ENCODE results near the gene KIAA0753. TPM values are rescaled to one million over a fixed set of nuclear protein-coding genes. Genes with fewer than 3 reads are reported as not detected.
A peak's percentile ranks its signal among the peaks of the same experiment; 100 is the strongest.

The KIAA0753 gene
- total and polyA plus RNA-seq, 2 of the 8 experiments (the other 6 are each of a cell fraction or from before 2014, with no cell fraction given) = 5.0 to 27.1 TPM

DNA sequence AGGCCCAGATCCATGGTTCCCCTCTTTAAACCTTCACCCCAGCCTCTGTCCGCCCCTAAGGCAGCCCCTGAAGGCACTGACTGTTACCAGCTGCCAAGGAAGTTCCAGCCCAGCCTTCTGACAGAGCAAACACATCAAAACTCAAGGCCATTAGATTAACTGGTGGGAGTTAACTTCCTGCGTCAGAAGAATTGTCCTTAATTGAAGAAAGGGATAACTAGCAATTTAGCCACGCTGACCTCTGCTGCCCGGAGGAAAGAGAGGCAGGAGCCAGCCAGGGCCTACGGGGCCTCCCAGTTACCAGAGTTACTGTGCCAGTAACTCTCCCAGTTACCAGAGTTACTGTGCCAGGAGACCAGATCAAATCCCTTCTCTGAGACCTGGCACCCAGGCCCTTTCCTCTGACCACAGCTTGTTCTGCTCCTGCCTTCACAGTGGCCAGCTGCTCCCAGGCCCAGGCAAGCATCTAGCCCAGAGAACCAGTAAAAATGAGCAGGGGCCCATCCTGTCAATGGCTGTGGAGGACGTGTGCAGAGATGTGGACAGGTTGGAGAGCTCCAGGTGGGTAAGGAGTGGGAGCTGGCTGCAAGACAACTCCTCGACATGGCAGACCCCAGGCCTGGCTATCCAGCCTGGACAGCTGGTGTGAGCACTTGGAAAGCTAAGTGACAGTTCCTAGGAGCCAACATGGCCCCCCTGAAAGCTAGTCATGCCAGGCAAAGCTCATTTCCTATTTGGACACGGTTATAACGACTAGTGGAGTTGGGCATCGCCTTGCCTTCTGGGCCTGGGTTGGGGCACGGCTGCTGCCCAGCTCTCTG is 81.4 kb downstream of the KIAA0753 start:
- H3K4me3 ChIP-seq (ENCODE audit: extremely low read depth in 1 of 4, insufficient read depth in 2 of 4, low read depth in 3 of 4, low read length in 4 of 4) = no peak overlapping the region
- no peaks in the 10 kb centered on the region for H3K79me2 ChIP-seq (ENCODE audit: control insufficient read depth in 1 of 2, insufficient read depth in 2 of 2, low read length in 2 of 2)
- FAIRE-seq (no peak), DNase-seq (ENCODE audit: low read depth in 1 of 2, low spot score in 2 of 2) (no peak)
- no peak overlapping the region for H2AK5ac ChIP-seq (ENCODE audit: low read depth, low read length)
- peaks cover 0 to 5% of the 10 kb centered on the region in 2 experiments for H4K20me1 ChIP-seq (replicated peaks in 1 of 2; ENCODE audit: control insufficient read depth in 1 of 2, insufficient read depth in 2 of 2, low read length in 2 of 2)
- H3K23ac ChIP-seq (ENCODE audit: insufficient read length) = no peak overlapping the region
- H3K9ac ChIP-seq (replicated peaks in 1 of 4; ENCODE audit: extremely low read depth in 1 of 4, low read depth in 3 of 4, low read length in 3 of 4) = no peak overlapping the region
- H3K27ac ChIP-seq (ENCODE audit: low read depth, low read length) = no peak overlapping the region
- no peak overlapping the region for H4K5ac ChIP-seq (ENCODE audit: insufficient read length, low read depth, low read length)
- H2BK12ac ChIP-seq (ENCODE audit: low read depth, low read length) = peak overlapping the region; percentile 50; the same call in 1 of the 2 replicates
- peaks cover 4 to 11% (median 7%) of the 10 kb centered on the region in 4 experiments for H3K4me1 ChIP-seq (replicated peaks in 1 of 4; ENCODE audit: control insufficient read depth in 3 of 4, insufficient read depth in 4 of 4, low read length in 3 of 4)
- H3K4ac ChIP-seq (replicated peaks; ENCODE audit: insufficient read length, low read depth, low read length) = no peak overlapping the region
- H4K91ac ChIP-seq (replicated peaks; ENCODE audit: insufficient read length, low read length) = no peak overlapping the region
- CTCF ChIA-PET (ENCODE audit: partially characterized antibody) = interaction anchor here (0.6 to 1.6 kb wide), 9 partner anchors 11 to 123 kb away, joined by 3 to 8 read pairs (median 3); no protein-coding TSS in a partner anchor
- H3K27me3 ChIP-seq (replicated peaks in 1 of 4; ENCODE audit: control insufficient read depth in 3 of 4, extremely low read depth in 1 of 4, insufficient read depth in 3 of 4, low read length in 3 of 4) = peaks cover 14 to 40% (median 35%) of the 10 kb centered on the region in 4 experiments
- H3K18ac ChIP-seq (ENCODE audit: extremely low read depth, low read length) = no peak overlapping the region
- no peak overlapping the region for H2AFZ ChIP-seq (ENCODE audit: low read length)
- TF ChIP-seq, protein P1, sequence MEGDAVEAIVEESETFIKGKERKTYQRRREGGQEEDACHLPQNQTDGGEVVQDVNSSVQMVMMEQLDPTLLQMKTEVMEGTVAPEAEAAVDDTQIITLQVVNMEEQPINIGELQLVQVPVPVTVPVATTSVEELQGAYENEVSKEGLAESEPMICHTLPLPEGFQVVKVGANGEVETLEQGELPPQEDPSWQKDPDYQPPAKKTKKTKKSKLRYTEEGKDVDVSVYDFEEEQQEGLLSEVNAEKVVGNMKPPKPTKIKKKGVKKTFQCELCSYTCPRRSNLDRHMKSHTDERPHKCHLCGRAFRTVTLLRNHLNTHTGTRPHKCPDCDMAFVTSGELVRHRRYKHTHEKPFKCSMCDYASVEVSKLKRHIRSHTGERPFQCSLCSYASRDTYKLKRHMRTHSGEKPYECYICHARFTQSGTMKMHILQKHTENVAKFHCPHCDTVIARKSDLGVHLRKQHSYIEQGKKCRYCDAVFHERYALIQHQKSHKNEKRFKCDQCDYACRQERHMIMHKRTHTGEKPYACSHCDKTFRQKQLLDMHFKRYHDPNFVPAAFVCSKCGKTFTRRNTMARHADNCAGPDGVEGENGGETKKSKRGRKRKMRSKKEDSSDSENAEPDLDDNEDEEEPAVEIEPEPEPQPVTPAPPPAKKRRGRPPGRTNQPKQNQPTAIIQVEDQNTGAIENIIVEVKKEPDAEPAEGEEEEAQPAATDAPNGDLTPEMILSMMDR (IDR thresholded peaks at IDR 0.05; ENCODE audit: control extremely low read depth in 1 of 3, insufficient read depth in 1 of 3, low read depth in 1 of 3, low read length in 3 of 3) = peak in 2 of 3 experiments; percentile 22 to 29; a peak in 2 of 4 replicates
- TF ChIP-seq, protein P2, sequence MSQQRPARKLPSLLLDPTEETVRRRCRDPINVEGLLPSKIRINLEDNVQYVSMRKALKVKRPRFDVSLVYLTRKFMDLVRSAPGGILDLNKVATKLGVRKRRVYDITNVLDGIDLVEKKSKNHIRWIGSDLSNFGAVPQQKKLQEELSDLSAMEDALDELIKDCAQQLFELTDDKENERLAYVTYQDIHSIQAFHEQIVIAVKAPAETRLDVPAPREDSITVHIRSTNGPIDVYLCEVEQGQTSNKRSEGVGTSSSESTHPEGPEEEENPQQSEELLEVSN (IDR thresholded peaks at IDR 0.05) = no peak
- no peak for TF ChIP-seq POLR2AphosphoS5 (IDR thresholded peaks at IDR 0.05; ENCODE audit: low read depth, low read length)
- peak; percentile 29 to 39; a peak in 3 of 4 replicates for TF ChIP-seq RAD21 (IDR thresholded peaks at IDR 0.05 in 1 of 2, conservative IDR thresholded peaks at IDR 0.05 in 1 of 2; ENCODE audit: low read depth in 2 of 2, low read length in 2 of 2)
- no peak overlapping the region for H2BK5ac ChIP-seq (ENCODE audit: low read depth, low read length)
- no peak overlapping the region for H2BK120ac ChIP-seq (replicated peaks; ENCODE audit: low read depth, low read length)
- H3K9me3 ChIP-seq (ENCODE audit: insufficient read depth in 2 of 2, low read depth in 1 of 2, low read length in 1 of 2) = no peaks in the 10 kb centered on the region
- no peak overlapping the region for H3K56ac ChIP-seq (replicated peaks; ENCODE audit: insufficient read length, low read depth, low read length)
- no peak overlapping the region for H3K14ac ChIP-seq (ENCODE audit: insufficient read length)
- no peak overlapping the region for H2BK20ac ChIP-seq (ENCODE audit: low read length)
- WGBS, 2 experiments (ENCODE audit: extremely low coverage in 1 of 2, insufficient coverage in 1 of 2, insufficient read length in 1 of 2, insufficient replicate concordance in 2 of 2, low coverage in 1 of 2, low lambda C conversion rate in 2 of 2, missing lambda C conversion rate in 1 of 2) = 70% methylated on average over 11 of the region's 11 CpGs; no CpG with 5 or more reads in 1 of the 2 experiments
- no peaks in the 10 kb centered on the region for H3K36me3 ChIP-seq (ENCODE audit: control insufficient read depth in 2 of 4, insufficient read depth in 4 of 4, low read length in 3 of 4)
- no peaks in the 10 kb centered on the region for H3K79me1 ChIP-seq (ENCODE audit: low read depth, low read length)
- H3K4me2 ChIP-seq (ENCODE audit: insufficient read depth in 1 of 2, low read depth in 2 of 2, low read length in 2 of 2) = no peak overlapping the region
- peaks cover 14% of the 10 kb centered on the region; the same call in 1 of the 2 replicates for H3K23me2 ChIP-seq (ENCODE audit: low read depth, low read length)
- 0 out of 2 replicates have a peak overlapping the region, but pooled peaks have one; percentile 61 for H2BK15ac ChIP-seq (ENCODE audit: low read length)
- no peak overlapping the region for H4K8ac ChIP-seq (ENCODE audit: extremely low read depth, insufficient read depth, low read length)
- POLR2A ChIA-PET (ENCODE audit: partially characterized antibody) = interaction anchor here (1.2 to 1.6 kb wide), 3 partner anchors 17 to 96 kb away, joined by 3 to 4 read pairs (median 3); no protein-coding TSS in a partner anchor
